ENCODE measurements around the gene EXOC4.

EXOC4 gene

GRCh38 chr7:133433165-133433812 is 180.4 kb downstream of the EXOC4 start:
- no peak for DNase-seq (ENCODE audit: extremely low read depth, low read depth)
- TF ChIP-seq CTCF (IDR thresholded peaks at IDR 0.05; ENCODE audit: low read depth, low read length) = no peak

DNA sequence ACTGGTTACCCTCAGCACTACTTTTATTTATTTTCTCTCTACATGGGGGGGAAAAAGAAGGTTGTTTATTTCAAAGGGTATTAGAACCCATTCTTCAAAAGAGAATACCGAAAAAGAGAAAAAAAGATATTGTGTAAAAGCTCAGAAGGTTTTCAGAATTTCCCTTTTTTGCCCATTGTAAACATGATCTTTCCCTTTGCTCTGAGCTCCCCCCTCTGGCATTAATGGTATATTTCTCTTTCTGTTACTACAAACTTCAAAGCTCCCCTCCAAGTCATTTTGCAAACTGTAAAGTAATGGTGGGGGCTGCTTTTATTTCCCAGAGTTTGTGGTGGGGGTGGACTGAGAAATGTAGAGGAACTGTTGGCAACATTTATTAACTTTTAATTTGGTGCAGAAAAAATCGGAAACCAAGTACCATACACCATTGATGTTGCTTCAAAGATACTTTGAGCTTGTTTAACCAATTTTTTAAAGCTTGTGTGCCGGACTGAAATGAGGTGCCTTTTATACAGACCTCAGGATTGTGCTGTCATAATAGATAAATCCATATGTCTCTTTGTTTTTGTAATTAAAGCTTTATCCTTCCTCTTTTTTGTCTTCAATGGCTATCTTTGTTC is 181.5 kb downstream of the EXOC4 start:
- TF ChIP-seq CTCF (IDR thresholded peaks at IDR 0.05; ENCODE audit: low read depth, low read length) = peak; percentile 62
- peak; percentile 30 for DNase-seq (ENCODE audit: extremely low read depth, low read depth)

- peak; percentile 82 for DNase-seq (ENCODE audit: extremely low read depth, low read depth)
- TF ChIP-seq CTCF (IDR thresholded peaks at IDR 0.05; ENCODE audit: low read depth, low read length) = no peak
Observed at GRCh38 chr7:133436014-133436428, 183.1 kb downstream of the EXOC4 start.

- no peak for DNase-seq (ENCODE audit: extremely low read depth, low read depth)
- no peak for TF ChIP-seq CTCF (IDR thresholded peaks at IDR 0.05; ENCODE audit: low read depth, low read length)
Observed at GRCh38 chr7:133437544-133437943, 184.7 kb downstream of the EXOC4 start.

- no peak for DNase-seq (ENCODE audit: extremely low read depth, low read depth)
- no peak for TF ChIP-seq CTCF (IDR thresholded peaks at IDR 0.05; ENCODE audit: low read depth, low read length)
Observed at GRCh38 chr7:133442818-133443217, 189.9 kb downstream of the EXOC4 start.

- DNase-seq (ENCODE audit: extremely low read depth, low read depth) = no peak
- no peak for TF ChIP-seq CTCF (IDR thresholded peaks at IDR 0.05; ENCODE audit: low read depth, low read length)
Observed at GRCh38 chr7:133445617-133446016, 192.7 kb downstream of the EXOC4 start.

GRCh38 chr7:133448012-133448411 is 195.1 kb downstream of the EXOC4 start:
- no peak for DNase-seq (ENCODE audit: extremely low read depth, low read depth)
- TF ChIP-seq CTCF (IDR thresholded peaks at IDR 0.05; ENCODE audit: low read depth, low read length) = no peak

All from AG09319 (cell line).